ENCODE measurements around the gene PRSS38. TPM values are rescaled to one million over a fixed set of nuclear protein-coding genes. Genes with fewer than 3 reads are reported as not detected.

Gene PRSS38
- total RNA-seq = not detected

- no peak for TF ChIP-seq CTCF (IDR thresholded peaks at IDR 0.05)
- DNase-seq (ENCODE audit: low spot score) = no peak
- ATAC-seq (ENCODE audit: low FRiP score) = no peak
Measured at GRCh38 chr1:227815468-227816409, at the start of gene PRSS38. PRSS38 (plus strand) TSS chr1:227815675; CDS start chr1:227815717, 42 bp downstream.

GRCh38 chr1:227766015-227766634 lies 49.4 kb upstream of the PRSS38 start:
- ATAC-seq (ENCODE audit: low FRiP score) (no peak), DNase-seq (ENCODE audit: low spot score) (no peak)
- TF ChIP-seq CTCF (IDR thresholded peaks at IDR 0.05) = no peak

GRCh38 chr1:227766653-227767277 lies 48.7 kb upstream of the PRSS38 start:
- TF ChIP-seq CTCF (IDR thresholded peaks at IDR 0.05) = no peak
- ATAC-seq (ENCODE audit: low FRiP score) (no peak), DNase-seq (ENCODE audit: low spot score) (no peak)

GRCh38 chr1:227767401-227768124 lies 47.9 kb upstream of the PRSS38 start:
- DNase-seq (ENCODE audit: low spot score) = no peak
- no peak for ATAC-seq (ENCODE audit: low FRiP score)
- no peak for TF ChIP-seq CTCF (IDR thresholded peaks at IDR 0.05)

- ATAC-seq (ENCODE audit: low FRiP score) (no peak), DNase-seq (ENCODE audit: low spot score) (no peak)
- no peak for TF ChIP-seq CTCF (IDR thresholded peaks at IDR 0.05)
Measured at GRCh38 chr1:227768125-227768439, 47.4 kb upstream of the PRSS38 start.

- no peak for DNase-seq (ENCODE audit: low spot score)
- no peak for ATAC-seq (ENCODE audit: low FRiP score)
- no peak for TF ChIP-seq CTCF (IDR thresholded peaks at IDR 0.05)
Measured at GRCh38 chr1:227768640-227769039, 46.8 kb upstream of the PRSS38 start.

All from omental fat pad (tissue), 4 donors.